Kidney (tissue), 14 donors: ENCODE data around the gene TPRG1. TPM values are rescaled to one million over a fixed set of nuclear protein-coding genes. Genes with fewer than 3 reads are reported as not detected.

ENCODE experiments used
- DNase-seq, 5 donors: peaks; one replicate each; pipeline ENCODE4 v3.0.0-alpha.2; 2013 to 2020
- FAIRE-seq: peaks from 2 replicates; lab custom pipeline; 2012; peaks lifted over from hg19 to GRCh38; lab: Jason Lieb, UNC
- H3K27ac ChIP-seq, 2 donors: one replicate each; pipeline ENCODE4 v1.7.0; 2013; ENCODE audit warnings: low read depth in 2 of 2, low read length in 2 of 2, inconsistent platforms in 1 of 2
- H3K27me3 ChIP-seq: one replicate; pipeline ENCODE4 v1.7.1; 2013; ENCODE audit warnings: low read length, inconsistent platforms; ENCODE audit not compliant: control insufficient read depth, insufficient read depth
- H3K36me3 ChIP-seq, 3 donors: one replicate each; pipeline versions ENCODE4 v1.7.0 to v1.7.1; 2013; ENCODE audit warnings: low read length in 3 of 3, control low read depth in 1 of 3, inconsistent platforms in 1 of 3; ENCODE audit not compliant: insufficient read depth in 3 of 3, control insufficient read depth in 2 of 3
- H3K4me1 ChIP-seq, 3 donors: one replicate each; pipeline versions ENCODE4 v1.7.0 to v1.7.1; 2013; ENCODE audit warnings: low read length in 3 of 3, inconsistent platforms in 1 of 3, low read depth in 1 of 3; ENCODE audit not compliant: control insufficient read depth in 2 of 3, insufficient read depth in 2 of 3
- H3K4me3 ChIP-seq, 3 donors: one replicate each; pipeline versions ENCODE4 v1.7.0 to v1.8.1; 2013; ENCODE audit warnings: low read length in 3 of 3, control low read depth in 1 of 3, inconsistent platforms in 1 of 3
- H3K9ac ChIP-seq, 3 donors: one replicate each; pipeline versions ENCODE4 v1.7.0 to v1.7.1; 2013; ENCODE audit warnings: low read length in 3 of 3, control low read depth in 1 of 3, inconsistent platforms in 1 of 3
- H3K9me3 ChIP-seq, 3 donors: one replicate each; pipeline versions ENCODE4 v1.7.0 to v1.7.1; 2013; ENCODE audit warnings: low read length in 3 of 3, control low read depth in 1 of 3, inconsistent platforms in 1 of 3; ENCODE audit not compliant: control insufficient read depth in 2 of 3, insufficient read depth in 1 of 3
- CTCF ChIP-seq: IDR thresholded peaks from 3 replicates; pipeline ENCODE4 v1.5.1; 2012; ENCODE audit warnings: mild to moderate bottlenecking, moderate library complexity, borderline replicate concordance; ENCODE audit not compliant: insufficient read depth; ENCODE audit errors: extremely low read depth
- intact Hi-C: fragments of 100-400 bp; cut with DNase I; formaldehyde crosslinking; loops from one replicate; pipeline ENCODE4 v1.11.1; 2022
- polyA plus RNA-seq: library from polyadenylated mRNA; stranded (reverse); fragments of 350-450 nt; fragmentation: Illumina TruSeq; extraction: RNeasy Lipid Tissue Mini Kit (QIAGEN cat#74804); gene quantifications from one replicate; pipeline ENCODE4 v1.2.3, GENCODE V29; 2014; ENCODE audit warnings: low read depth, low replicate concordance; ENCODE audit not compliant: insufficient read depth
- total RNA-seq: library from RNA; stranded (reverse); fragmentation: NEBNext Ultra II Directional; extraction: Animal tissue kit (Norgen Biotek cat#: 25700); gene quantifications from one replicate; pipeline ENCODE4 v1.2.1, GENCODE V29; 2021
- donor health status: control.
- donor health status: control.
- donor health status: control.
- donor health status: control.
- donor health status: control.
- donor health status: DM: yes; HTN: yes; CAD: no.
- donor health status: Normal renal cell carcinoma (clear cell type).

Gene TPRG1
- total and polyA plus RNA-seq, 2 donors from 2014 or later: 0.37 to 2.7 TPM

GRCh38 chr3:189195302-189195701, 23.5 kb downstream of the TPRG1 start:
- peaks cover 0 to 12% (median 12%) of the 10 kb centered on the region in 3 donors for H3K9me3 ChIP-seq
- intact Hi-C loops: no loop called here
- FAIRE-seq: no peak

GRCh38 chr3:189202106-189202505, 30.3 kb downstream of the TPRG1 start:
- DNase-seq: no peak
- no peaks in the 10 kb centered on the region for H3K36me3 ChIP-seq
- no peaks in the 10 kb centered on the region for H3K4me1 ChIP-seq
- TF ChIP-seq CTCF: no peak
- no peak overlapping the region for H3K27ac ChIP-seq
- no peak overlapping the region for H3K4me3 ChIP-seq
- H3K9me3 ChIP-seq: no peaks in the 10 kb centered on the region
- H3K9ac ChIP-seq: no peak overlapping the region
- no peak for FAIRE-seq
- intact Hi-C loops: no loop called here
- H3K27me3 ChIP-seq: no peaks in the 10 kb centered on the region

More at GRCh38 chr3:189195302-189195701, 23.5 kb downstream of the TPRG1 start:
- Histone ChIP-seq H3K27ac (no peak overlapping the region), H3K27me3 (no peaks in the 10 kb centered on the region), H3K4me3 (no peak overlapping the region), H3K9ac (no peak overlapping the region), H3K36me3 (no peaks in the 10 kb centered on the region), H3K4me1 (no peaks in the 10 kb centered on the region)
- DNase-seq: no peak
- TF ChIP-seq CTCF: no peak

- FAIRE-seq (no peak), DNase-seq (no peak)
- H3K4me3 ChIP-seq: no peak overlapping the region
- H3K27ac ChIP-seq: no peak overlapping the region
- no peaks in the 10 kb centered on the region for H3K27me3 ChIP-seq
- no peak overlapping the region for H3K9ac ChIP-seq
- no peak for TF ChIP-seq CTCF
- intact Hi-C loops: no loop called here
- no peaks in the 10 kb centered on the region for H3K4me1 ChIP-seq
- H3K36me3 ChIP-seq: no peaks in the 10 kb centered on the region
- no peaks in the 10 kb centered on the region for H3K9me3 ChIP-seq
These were observed 30.8 kb downstream of the TPRG1 start for GRCh38 chr3:189202583-189202982.

- peak in 1 of 5 donors; percentile 19 for DNase-seq
- Histone ChIP-seq H3K27me3 (no peaks in the 10 kb centered on the region), H3K36me3 (no peaks in the 10 kb centered on the region), H3K4me3 (no peak overlapping the region), H3K27ac (no peak overlapping the region), H3K4me1 (no peaks in the 10 kb centered on the region), H3K9ac (no peak overlapping the region), H3K9me3 (no peaks in the 10 kb centered on the region)
- intact Hi-C loops: no loop called here
- no peak for FAIRE-seq
- no peak for TF ChIP-seq CTCF
These were observed 32.5 kb downstream of the TPRG1 start for GRCh38 chr3:189204167-189204866.
